Naive B cell (primary cell): ENCODE results near the gene XKR7. TPM values are rescaled to one million over a fixed set of nuclear protein-coding genes. Genes with fewer than 3 reads are reported as not detected.
"Not testable (repeated sequence)": the region's sequence is repeated elsewhere in the genome, so short reads cannot be mapped to it uniquely, and the experiment has no call there.

Source experiments
- ATAC-seq, 2 donors: fragments of 150-1000 bp; cut with Tn5 transposase; 2 replicates each; pipeline ENCODE4 v1.10.0; 2021; ENCODE audit warnings: low read depth in 2 of 2, mild to moderate bottlenecking in 2 of 2, moderate library complexity in 2 of 2
- DNase-seq: peaks from one replicate; pipeline ENCODE4 v3.0.0; 2022
- H3K27ac Mint-ChIP-seq, 6 donors: one replicate each; pipeline ENCODE4 v1.8.0; 2020 to 2022; ENCODE audit warnings: mild to moderate bottlenecking in 6 of 6, mixed read lengths in 6 of 6, moderate library complexity in 5 of 6, inconsistent platforms in 2 of 6
- H3K27me3 Mint-ChIP-seq, 3 donors: one replicate each; pipeline ENCODE4 v1.8.0; 2021 to 2022; ENCODE audit warnings: mixed read lengths in 3 of 3, mild to moderate bottlenecking in 1 of 3
- H3K36me3 Mint-ChIP-seq, 2 donors: one replicate each; pipeline ENCODE4 v1.8.0; 2020 to 2022; ENCODE audit warnings: mixed read lengths in 2 of 2, inconsistent platforms in 1 of 2, mild to moderate bottlenecking in 1 of 2
- H3K4me1 Mint-ChIP-seq, 3 donors: one replicate each; pipeline ENCODE4 v1.8.0; 2020 to 2022; ENCODE audit warnings: mixed read lengths in 3 of 3, inconsistent platforms in 1 of 3, mild to moderate bottlenecking in 1 of 3, moderate library complexity in 1 of 3
- H3K4me3 Mint-ChIP-seq, 8 donors: one replicate each; pipeline ENCODE4 v1.8.0; 2020 to 2022; ENCODE audit warnings: mild to moderate bottlenecking in 8 of 8, mixed read lengths in 8 of 8, moderate library complexity in 8 of 8, inconsistent platforms in 2 of 8
- H3K9me3 Mint-ChIP-seq, 7 donors: one replicate each; pipeline ENCODE4 v1.8.0; 2020 to 2022; ENCODE audit warnings: mixed read lengths in 7 of 7, mild to moderate bottlenecking in 5 of 7, inconsistent platforms in 2 of 7, moderate library complexity in 1 of 7
- polyA plus RNA-seq, 6 donors: library from polyadenylated mRNA; unstranded; fragments of 300-500 nt; fragmentation: Illumina TruSeq; gene quantifications; one replicate each; pipeline ENCODE4 v1.2.3, GENCODE V29; 2021; ENCODE audit warnings: low read depth in 6 of 6

The XKR7 gene, protein sequence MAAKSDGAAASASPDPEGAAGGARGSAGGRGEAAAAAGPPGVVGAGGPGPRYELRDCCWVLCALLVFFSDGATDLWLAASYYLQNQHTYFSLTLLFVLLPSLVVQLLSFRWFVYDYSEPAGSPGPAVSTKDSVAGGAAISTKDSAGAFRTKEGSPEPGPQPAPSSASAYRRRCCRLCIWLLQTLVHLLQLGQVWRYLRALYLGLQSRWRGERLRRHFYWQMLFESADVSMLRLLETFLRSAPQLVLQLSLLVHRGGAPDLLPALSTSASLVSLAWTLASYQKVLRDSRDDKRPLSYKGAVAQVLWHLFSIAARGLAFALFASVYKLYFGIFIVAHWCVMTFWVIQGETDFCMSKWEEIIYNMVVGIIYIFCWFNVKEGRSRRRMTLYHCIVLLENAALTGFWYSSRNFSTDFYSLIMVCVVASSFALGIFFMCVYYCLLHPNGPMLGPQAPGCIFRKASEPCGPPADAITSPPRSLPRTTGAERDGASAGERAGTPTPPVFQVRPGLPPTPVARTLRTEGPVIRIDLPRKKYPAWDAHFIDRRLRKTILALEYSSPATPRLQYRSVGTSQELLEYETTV
- under 1 TPM in 1 of 6 donors, not detected in 5; 0.03 TPM for polyA plus RNA-seq

GRCh38 chr20:31967830-31968249, at the start of gene XKR7:
XKR7 (plus strand) TSS chr20:31968151; CDS start chr20:31968176, 25 bp downstream.
- Mint-ChIP-seq H3K4me1 (peaks cover 14 to 22% (median 18%) of the 10 kb centered on the region in 3 donors), H3K27ac (peak within 1 kb of the TSS in 3 of 6 donors; percentile 11 to 82 (median 78)), H3K9me3 (peaks cover 0 to 5% (median 0%) of the 10 kb centered on the region in 7 donors), H3K4me3 (peak within 1 kb of the TSS; percentile 87 to 95 (median 91)), H3K27me3 (peaks cover 44 to 61% (median 48%) of the 10 kb centered on the region in 3 donors), H3K36me3 (no peaks in the 10 kb centered on the region)
- ATAC-seq, result peak; percentile 44 to 58
- no peak for DNase-seq

DNA sequence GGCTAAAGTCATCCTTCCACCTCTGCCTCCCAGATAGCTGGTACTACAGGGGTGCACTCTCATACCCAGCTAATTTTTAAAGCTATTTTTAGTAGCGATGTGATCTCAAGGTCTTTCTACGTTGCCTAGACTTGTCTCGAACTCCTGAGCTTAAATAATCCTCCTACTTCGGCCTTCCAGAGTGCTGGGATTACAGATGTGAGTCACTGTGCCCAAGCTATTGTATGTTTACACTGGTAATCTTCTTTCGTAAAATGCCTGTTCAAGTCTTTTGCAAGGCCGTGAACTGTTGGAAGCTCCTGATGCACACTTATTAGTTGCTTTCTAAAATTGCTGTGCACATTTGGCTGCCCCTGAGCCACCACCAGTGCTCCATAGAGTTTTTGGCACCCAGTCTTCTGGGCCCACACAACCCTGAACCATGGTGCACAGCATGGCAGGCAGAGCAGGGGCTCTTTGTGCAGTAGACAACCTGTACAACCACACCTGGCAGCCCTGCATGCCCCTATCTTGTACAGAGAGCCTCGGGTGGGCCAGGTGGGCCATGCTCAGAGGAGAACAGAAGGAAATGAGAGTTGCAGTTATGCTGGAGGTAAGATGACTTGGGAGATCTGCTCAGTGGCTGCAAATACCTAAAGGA, 49.4 kb upstream of the XKR7 start:
- no peaks in the 10 kb centered on the region for H3K9me3 Mint-ChIP-seq
- H3K27me3 Mint-ChIP-seq, result peaks cover 0 to 26% (median 7%) of the 10 kb centered on the region in 3 donors
- no peak for ATAC-seq
- no peaks in the 10 kb centered on the region for H3K36me3 Mint-ChIP-seq
- H3K4me3 Mint-ChIP-seq, result no peak overlapping the region
- H3K4me1 Mint-ChIP-seq, result peaks cover 5 to 13% (median 10%) of the 10 kb centered on the region in 3 donors
- no peak for DNase-seq
- peak overlapping the region in 1 of 6 donors; percentile 38 for H3K27ac Mint-ChIP-seq

GRCh38 chr20:31919410-31920155, 48.4 kb upstream of the XKR7 start:
- H3K27me3 Mint-ChIP-seq, result peaks cover 3 to 36% (median 17%) of the 10 kb centered on the region in 3 donors
- H3K27ac Mint-ChIP-seq, result no peak overlapping the region
- H3K4me1 Mint-ChIP-seq, result peaks cover 9 to 20% (median 10%) of the 10 kb centered on the region in 3 donors
- no peak for ATAC-seq
- H3K4me3 Mint-ChIP-seq, result no peak overlapping the region
- no peak for DNase-seq
- no peaks in the 10 kb centered on the region for H3K9me3 Mint-ChIP-seq
- H3K36me3 Mint-ChIP-seq, result no peaks in the 10 kb centered on the region

- H3K4me3 Mint-ChIP-seq, result no peak overlapping the region
Observed at GRCh38 chr20:31920275-31920855, 47.6 kb upstream of the XKR7 start.

GRCh38 chr20:31921480-31921879, 46.5 kb upstream of the XKR7 start:
- H3K36me3 Mint-ChIP-seq, H3K4me3 Mint-ChIP-seq, ATAC-seq, H3K9me3 Mint-ChIP-seq, DNase-seq, H3K27ac Mint-ChIP-seq: not testable (repeated sequence)
- Mint-ChIP-seq H3K27me3 (peaks cover 8 to 55% (median 32%) of the 10 kb centered on the region in 3 donors), H3K4me1 (peaks cover 9 to 18% (median 10%) of the 10 kb centered on the region in 3 donors)

More at GRCh38 chr20:31920275-31920855, 47.6 kb upstream of the XKR7 start:
- H3K27ac Mint-ChIP-seq, result no peak overlapping the region
- ATAC-seq (no peak), DNase-seq (no peak)
- H3K27me3 Mint-ChIP-seq, result peaks cover 3 to 44% (median 21%) of the 10 kb centered on the region in 3 donors
- H3K9me3 Mint-ChIP-seq, result no peaks in the 10 kb centered on the region
- no peaks in the 10 kb centered on the region for H3K36me3 Mint-ChIP-seq
- peaks cover 9 to 20% (median 10%) of the 10 kb centered on the region in 3 donors for H3K4me1 Mint-ChIP-seq

DNA sequence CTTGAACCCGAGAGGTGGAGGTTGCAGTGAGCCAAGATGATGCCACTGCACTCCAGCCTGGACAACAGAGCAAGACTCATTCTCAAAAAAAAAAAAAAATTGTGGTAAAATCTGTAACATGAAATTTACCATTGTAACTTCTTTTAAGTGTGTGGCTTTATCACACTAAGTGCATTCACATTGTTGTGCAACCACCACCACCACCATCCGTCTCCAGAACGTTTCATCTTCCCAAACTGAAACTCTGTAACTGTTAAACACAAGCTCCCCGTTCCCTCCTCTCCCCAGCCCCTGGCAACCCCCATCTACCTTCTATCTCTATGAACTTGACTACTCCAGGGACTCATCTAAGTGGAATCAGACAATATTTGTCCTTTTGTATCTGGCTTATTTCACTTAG, 45.8 kb upstream of the XKR7 start:
- no peak overlapping the region for H3K4me3 Mint-ChIP-seq
- H3K4me1 Mint-ChIP-seq, result peaks cover 9 to 18% (median 10%) of the 10 kb centered on the region in 3 donors
- no peak for ATAC-seq
- DNase-seq, result no peak
- no peak overlapping the region for H3K27ac Mint-ChIP-seq
- H3K9me3 Mint-ChIP-seq, result peaks cover 0 to 2% (median 0%) of the 10 kb centered on the region in 7 donors
- H3K36me3 Mint-ChIP-seq, result no peaks in the 10 kb centered on the region
- peaks cover 8 to 56% (median 33%) of the 10 kb centered on the region in 3 donors for H3K27me3 Mint-ChIP-seq

GRCh38 chr20:31922588-31922987, 45.4 kb upstream of the XKR7 start:
- DNase-seq (no peak), ATAC-seq (no peak)
- H3K4me1 Mint-ChIP-seq, result peaks cover 9 to 18% (median 10%) of the 10 kb centered on the region in 3 donors
- H3K27me3 Mint-ChIP-seq, result peaks cover 8 to 56% (median 33%) of the 10 kb centered on the region in 3 donors
- H3K4me3 Mint-ChIP-seq, result no peak overlapping the region
- H3K9me3 Mint-ChIP-seq, result peaks cover 0 to 2% (median 0%) of the 10 kb centered on the region in 7 donors
- no peak overlapping the region for H3K27ac Mint-ChIP-seq
- no peaks in the 10 kb centered on the region for H3K36me3 Mint-ChIP-seq

GRCh38 chr20:31923388-31924331, 44.3 kb upstream of the XKR7 start:
- Mint-ChIP-seq H3K4me1 (peaks cover 2 to 9% (median 9%) of the 10 kb centered on the region in 3 donors), H3K27me3 (peaks cover 8 to 58% (median 33%) of the 10 kb centered on the region in 3 donors), H3K4me3 (no peak overlapping the region), H3K9me3 (peaks cover 0 to 2% (median 0%) of the 10 kb centered on the region in 7 donors), H3K36me3 (no peaks in the 10 kb centered on the region), H3K27ac (peak overlapping the region in 1 of 6 donors; percentile 58)
- DNase-seq (no peak), ATAC-seq (peak; percentile 49)

DNA sequence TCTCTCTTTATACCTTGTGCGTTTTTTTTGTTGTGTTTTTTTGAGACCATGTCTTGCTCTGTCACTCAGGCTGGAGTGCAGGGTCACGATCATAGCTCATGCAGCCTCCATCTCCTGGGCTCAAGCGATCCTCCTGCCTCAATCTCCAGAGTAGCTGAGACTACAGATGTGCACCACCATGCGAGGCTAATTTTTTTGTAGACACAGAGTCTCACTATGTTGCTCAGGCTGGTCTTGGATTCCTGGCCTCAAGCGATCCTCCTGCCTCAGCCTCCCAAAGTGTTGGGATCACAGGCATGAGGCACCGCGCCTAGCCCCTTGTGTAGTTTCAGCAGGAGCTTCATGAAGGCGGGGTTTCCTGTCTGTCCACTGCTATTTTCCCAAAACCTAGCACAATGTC, 43.4 kb upstream of the XKR7 start:
- ATAC-seq (no peak), DNase-seq (no peak)
- peaks cover 0 to 2% (median 0%) of the 10 kb centered on the region in 7 donors for H3K9me3 Mint-ChIP-seq
- no peaks in the 10 kb centered on the region for H3K36me3 Mint-ChIP-seq
- peaks cover 8 to 62% (median 33%) of the 10 kb centered on the region in 3 donors for H3K27me3 Mint-ChIP-seq
- H3K4me1 Mint-ChIP-seq, result peaks cover 0 to 9% (median 9%) of the 10 kb centered on the region in 3 donors
- H3K4me3 Mint-ChIP-seq, result peak overlapping the region in 1 of 8 donors; percentile 11
- H3K27ac Mint-ChIP-seq, result no peak overlapping the region

DNA sequence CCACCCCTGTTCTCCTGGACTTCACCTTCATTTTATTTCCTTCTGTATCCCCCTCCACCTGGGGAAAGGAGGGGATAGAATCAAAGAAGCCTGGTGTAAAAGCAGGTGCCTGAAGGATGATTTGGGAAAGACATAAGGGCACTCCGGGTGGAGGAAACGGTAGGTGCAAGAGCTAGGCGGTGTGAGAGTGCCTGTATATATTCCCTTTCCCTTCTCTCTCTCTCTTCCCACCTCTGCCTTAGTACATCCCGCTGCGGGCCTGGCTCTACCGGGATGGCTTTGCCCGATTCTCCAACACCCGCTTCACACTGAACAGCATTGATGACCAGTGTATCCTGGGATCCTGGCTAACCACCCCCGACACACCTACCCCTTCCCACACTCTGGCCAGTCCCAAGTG, 42.3 kb upstream of the XKR7 start:
- ATAC-seq (no peak), DNase-seq (no peak)
- no peak overlapping the region for H3K4me3 Mint-ChIP-seq
- H3K27ac Mint-ChIP-seq, result no peak overlapping the region
- no peaks in the 10 kb centered on the region for H3K36me3 Mint-ChIP-seq
- H3K4me1 Mint-ChIP-seq, result peaks cover 0 to 9% (median 9%) of the 10 kb centered on the region in 3 donors
- peaks cover 0 to 2% (median 0%) of the 10 kb centered on the region in 7 donors for H3K9me3 Mint-ChIP-seq
- peaks cover 8 to 53% (median 33%) of the 10 kb centered on the region in 3 donors for H3K27me3 Mint-ChIP-seq

DNA sequence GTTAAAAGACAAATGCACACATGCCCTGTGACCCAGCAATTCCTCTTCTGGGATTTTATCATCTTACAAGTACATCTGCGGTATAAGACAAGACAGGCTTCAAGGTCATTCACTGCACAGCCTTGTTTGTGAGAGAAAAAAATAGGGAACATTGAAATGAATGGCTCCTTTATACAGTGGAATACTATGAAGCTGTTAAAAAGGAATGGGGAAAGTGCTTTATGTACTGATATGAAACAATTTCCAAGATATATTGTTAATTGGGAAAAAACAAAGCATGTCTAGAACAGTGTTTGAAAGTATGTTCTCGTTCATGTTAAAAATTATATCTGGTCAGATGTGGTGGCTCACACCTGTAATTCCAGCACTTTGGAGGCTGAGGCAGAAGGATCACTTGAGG, 41.5 kb upstream of the XKR7 start:
- Mint-ChIP-seq H3K36me3 (no peaks in the 10 kb centered on the region), H3K27me3 (peaks cover 8 to 58% (median 33%) of the 10 kb centered on the region in 3 donors), H3K9me3 (peaks cover 0 to 2% (median 0%) of the 10 kb centered on the region in 7 donors), H3K4me1 (peaks cover 0 to 9% (median 9%) of the 10 kb centered on the region in 3 donors), H3K4me3 (no peak overlapping the region), H3K27ac (peak overlapping the region in 1 of 6 donors; percentile 11)
- no peak for ATAC-seq
- no peak for DNase-seq
